Measurements from ENCODE around the gene SART3.
A peak's percentile ranks its signal among the peaks of the same experiment; 100 is the strongest.
"Not testable (repeated sequence)": the region's sequence is repeated elsewhere in the genome, so short reads cannot be mapped to it uniquely, and the experiment has no call there.

Gene SART3

DNA sequence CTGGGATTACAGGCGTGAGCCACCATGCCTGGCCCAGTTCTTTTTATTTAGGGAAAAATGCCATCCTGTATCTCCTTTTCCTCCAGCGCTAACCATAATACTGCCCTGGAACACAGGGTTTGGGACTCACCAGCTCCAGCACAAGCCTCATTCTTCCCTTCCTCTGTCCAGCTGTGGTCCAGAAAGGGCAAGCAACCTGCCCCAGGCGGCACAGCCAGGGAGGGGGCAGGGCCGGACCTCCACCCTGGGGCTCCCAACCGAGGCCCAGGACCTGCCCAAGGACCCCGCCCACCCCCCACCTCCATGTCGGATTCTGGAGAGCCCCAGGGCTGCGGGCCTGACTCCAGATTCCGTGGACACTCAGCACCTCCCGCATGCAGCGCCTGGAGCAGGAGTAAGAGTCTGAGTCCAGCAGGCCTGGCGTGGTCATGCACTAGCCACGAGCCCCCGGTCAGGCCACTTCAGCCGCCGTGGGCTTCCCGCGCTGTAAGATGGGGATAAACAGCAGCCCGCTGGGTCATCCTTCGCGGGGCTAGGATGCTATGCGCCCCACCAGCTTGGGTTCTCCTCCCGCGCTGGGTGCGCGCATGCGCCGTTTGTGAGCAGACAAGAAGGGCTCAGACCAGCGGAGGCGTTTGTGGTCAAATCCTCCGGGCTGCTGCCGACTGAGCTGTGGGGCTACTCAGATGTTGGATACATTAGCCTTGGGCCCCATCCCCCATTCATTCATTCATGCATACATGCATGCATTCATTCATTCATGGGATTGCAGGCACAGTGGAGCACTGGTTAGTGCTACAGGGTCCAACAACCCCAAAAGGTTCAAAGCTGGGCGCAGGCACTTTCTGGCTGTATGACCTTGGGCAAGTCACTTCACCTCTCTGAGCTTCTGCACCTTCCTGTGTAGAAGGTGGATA is 20.6 kb upstream of the SART3 start:
- DNase-seq: no peak

DNA sequence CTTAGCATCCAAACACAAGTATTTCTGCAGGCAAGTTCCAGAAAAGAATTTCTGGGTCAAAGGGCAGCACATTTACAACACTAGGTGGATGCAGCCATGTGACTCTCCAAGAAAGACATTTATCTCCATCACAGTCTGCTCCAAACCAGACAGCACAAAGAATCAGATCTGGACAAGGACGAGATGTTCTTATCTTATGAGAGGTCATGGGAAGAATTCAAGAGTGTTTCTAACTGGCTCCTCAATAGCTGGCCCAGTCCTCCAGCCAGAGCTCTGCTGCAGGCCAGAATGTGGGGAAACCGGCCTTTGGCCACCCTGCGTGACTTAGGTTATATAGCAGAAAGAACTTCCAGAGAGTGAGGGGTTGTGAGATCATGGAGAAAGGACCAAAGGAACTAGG is 19.6 kb upstream of the SART3 start:
- no peak for DNase-seq

GRCh38 chr12:108578813-108579212 is 17.8 kb upstream of the SART3 start:
- DNase-seq: no peak

DNA sequence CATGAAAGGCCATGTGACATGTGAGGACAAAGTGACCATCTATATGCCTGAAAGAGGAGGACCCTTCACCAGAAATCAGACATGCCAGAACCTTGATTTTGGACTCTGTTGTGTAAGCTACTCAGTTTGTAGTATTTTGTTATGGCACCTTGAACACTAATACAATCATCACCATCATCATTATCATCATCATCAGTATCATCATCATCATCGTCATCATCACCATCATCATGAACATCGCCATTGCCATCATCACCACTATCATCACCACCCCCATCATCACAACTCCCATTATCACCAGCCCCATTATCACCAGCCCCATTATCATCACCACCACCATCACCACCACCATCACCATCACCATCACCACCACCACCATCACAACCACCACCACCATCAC is 17.3 kb upstream of the SART3 start:
- DNase-seq: no peak

DNA sequence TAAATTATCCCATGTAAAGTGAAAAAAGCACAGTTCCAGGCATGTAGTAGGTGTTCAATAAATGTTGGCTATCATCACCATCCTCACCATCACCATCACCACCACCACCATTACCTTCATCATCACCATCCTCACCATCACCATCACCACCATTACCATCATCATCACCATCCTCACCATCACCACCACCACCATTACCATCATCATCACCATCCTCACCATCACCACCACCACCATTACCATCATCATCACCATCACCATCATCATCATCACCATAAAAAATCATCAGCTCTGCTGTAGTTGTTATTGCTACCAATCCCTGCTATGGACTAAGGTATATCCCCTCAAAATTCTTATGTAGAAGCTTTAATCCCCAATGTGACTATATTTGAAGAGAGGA is 16.5 kb upstream of the SART3 start:
- no peak for DNase-seq

- DNase-seq: peak; percentile 54
These were observed 15.8 kb upstream of the SART3 start for GRCh38 chr12:108576660-108577234.

GRCh38 chr12:108575199-108575912 is 14.4 kb upstream of the SART3 start:
- DNase-seq: no peak

DNA sequence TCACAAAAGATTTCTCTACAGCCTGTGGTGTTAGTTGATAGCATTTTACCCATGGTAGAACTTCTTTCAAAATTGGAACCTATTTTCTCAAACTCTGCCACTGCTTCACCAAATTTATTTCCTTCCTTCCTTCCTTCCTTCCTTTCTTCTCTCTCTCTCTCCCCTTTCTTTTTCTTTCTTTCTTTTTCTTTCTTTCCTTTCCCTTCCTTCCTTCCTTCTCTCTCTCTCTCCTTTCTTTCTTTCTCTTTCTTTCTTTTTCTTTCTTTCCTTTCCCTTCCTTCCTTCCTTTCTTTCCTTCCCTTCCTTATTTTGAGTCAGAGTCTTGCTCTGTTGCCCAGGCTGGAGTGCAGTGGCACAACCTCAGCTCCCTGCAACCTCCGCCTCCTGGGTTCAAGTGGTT is 13.3 kb upstream of the SART3 start:
- not testable (repeated sequence) for DNase-seq

DNA sequence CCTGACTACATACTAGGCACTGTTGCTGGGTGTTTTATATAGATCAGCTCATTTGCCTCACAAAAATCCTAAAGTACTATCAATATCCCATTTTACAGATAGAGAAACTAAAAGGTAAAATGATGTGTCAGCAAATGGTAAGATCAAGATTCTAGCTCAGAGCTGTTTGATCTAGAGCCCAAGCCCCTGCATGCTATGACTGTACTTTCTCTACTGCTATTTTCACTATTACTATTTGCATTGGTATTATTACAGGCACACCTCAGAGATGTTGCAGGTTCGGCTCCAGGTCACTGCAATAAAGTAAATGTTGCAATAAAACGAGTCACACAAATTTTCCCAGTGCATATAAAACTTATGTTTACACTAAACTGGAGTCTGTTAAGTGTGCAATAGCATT is 12.3 kb upstream of the SART3 start:
- peak; percentile 61 for DNase-seq

DNA sequence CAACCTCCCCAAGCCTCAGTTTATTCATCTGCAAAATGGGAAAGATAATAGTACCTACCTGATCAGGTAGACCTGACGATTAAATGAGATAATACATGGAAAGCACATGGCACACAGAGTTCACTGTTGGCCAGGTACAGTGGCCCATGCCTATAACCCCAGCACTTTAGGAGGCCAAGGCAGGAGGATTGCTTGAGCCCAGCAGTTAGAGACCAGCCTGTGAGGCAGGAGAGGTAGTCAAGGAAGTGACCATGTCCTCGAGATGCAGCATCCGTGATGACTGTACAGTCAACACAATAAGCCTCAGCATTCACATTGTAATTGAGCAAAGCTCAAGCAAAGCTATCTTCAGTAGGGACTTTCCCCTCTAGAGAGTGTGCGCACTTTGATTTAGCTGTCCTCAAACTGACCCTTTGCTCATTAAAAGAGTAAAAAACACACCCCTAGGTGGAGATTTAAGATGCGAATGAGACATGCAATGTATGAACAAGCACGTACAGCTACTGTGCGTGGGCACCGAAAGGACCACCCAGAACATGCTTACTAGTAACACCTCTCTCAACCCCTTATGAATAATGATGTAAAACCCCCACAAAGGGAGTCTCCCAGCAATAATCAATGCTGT is 11.3 kb upstream of the SART3 start:
- DNase-seq: no peak

- DNase-seq: no peak
These were observed 10.7 kb upstream of the SART3 start for GRCh38 chr12:108571609-108572165.

DNA sequence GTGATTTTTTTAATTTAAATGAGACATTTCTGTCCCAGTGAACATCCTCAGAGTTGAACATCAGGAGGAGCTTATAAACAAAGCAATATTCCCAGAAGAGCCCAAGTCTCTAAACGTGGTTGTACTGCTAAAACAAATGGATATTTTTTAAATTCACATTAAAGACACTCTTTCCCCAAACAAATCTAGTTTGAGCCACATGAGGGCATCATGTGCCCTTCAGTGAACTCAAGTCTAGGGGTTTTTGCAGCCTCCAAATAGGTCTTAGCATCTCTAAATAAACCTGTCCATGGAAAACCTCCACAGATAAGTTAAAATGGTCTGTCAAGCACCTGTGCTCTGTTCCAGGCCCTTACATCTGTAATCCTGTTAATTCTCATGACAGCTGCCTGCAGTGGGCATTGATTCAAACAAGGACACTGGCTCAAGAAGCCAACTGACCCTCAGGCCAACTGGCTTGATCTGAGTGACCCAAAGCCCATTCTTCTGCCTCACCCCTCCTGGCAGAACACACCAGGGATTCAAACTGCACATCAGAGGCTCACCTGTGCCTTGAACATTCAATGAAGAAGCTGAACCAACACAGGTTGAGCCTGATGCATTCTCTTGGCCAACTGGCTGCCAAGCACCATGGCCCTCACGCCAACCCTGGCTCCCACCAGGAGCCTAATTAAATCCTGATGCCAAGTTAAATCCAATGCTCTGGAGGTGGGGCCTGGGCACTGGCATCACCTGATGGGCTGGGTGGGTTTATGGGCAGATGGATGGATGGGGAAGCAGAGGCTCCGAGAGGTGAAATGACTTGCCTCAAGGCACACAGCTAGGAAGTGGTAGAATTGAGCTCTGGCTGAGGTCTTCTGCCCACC is 10.0 kb upstream of the SART3 start:
- peak; percentile 70 for DNase-seq

GRCh38 chr12:108568338-108569154 is 7.6 kb upstream of the SART3 start:
- no peak for DNase-seq

DNA sequence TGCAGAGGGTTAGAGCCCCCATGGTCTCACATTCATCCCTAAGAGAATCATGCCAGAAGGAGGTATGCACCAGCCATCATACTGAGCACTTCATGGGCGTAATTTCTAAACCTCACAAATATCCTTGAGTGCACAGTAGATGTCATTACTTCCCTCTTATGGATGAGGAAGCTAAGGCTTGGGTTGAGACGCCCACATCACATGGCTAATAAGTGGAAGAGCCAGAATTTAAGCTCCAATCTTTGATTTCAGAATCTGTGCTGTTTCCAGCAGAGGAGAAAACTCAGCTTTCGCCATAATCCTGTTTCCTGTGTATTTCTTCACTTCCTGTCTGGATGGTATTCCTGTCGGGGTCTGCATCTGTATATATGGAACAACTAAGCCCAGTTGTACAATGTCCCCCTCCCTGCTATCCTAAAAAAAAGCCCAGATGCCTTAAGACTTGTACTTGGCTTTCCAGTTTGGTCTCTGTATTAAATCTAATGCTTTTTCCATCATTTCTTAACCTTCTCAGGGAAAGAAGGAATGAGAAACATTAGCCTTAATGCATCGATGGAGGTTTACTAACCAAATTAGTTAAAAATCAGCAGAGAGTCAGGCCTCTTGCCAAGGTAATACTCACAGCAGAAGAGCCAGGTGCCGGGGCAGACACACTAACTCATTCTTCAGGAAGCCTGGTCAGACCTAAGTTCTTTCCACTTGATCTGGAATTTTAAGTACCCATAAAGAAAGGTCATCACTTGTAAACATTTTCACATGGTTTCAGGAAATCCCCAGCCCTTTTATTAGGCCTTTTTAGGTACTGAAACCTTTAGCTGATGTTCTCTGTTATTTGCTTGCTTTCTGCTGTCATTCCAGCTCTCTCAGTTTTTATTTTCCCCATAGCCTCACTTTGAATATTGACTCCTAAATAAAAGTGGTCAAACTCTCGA is 6.7 kb upstream of the SART3 start:
- no peak for DNase-seq

- no peak for DNase-seq
These were observed 5.5 kb upstream of the SART3 start for GRCh38 chr12:108566452-108566851.

DNA sequence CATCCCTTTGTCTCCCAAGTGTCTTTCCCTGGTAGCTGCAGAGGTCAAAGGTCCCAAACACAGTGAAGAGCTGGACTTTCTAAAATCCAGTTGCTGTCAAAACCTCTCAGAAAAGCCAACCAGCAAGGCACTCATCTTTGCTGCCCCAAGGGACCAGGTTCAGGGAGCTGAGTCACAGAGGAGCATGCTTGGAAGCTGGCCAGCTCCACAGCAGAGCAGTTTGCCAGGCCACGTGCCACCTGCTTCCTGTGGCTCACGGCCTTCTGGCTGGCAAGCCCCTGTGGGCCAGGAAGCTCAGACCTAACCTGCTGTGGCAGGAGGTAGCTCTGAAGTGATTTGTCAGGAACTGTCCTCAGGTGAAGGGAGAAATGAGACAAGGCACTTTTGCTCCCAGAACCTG is 5.0 kb upstream of the SART3 start:
- peak; percentile 72 for DNase-seq

DNA sequence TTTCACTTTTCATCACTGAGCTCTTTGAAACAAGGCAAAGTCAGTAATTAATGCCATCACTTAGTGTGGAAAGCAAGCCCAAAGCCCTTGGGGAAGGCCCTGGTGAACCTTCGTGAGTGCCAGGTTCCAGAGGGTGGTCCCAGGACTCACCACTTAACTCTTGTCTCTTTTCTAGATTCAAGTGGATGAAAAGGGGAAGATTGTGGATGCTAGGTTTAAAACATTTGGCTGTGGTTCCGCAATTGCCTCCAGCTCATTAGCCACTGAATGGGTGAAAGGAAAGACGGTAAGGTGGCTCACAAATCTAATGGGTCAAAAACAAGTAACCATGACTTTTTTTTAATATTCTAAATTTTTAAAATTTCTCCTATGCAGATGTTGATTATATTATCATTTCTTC is 4.2 kb upstream of the SART3 start:
- no peak for DNase-seq

GRCh38 chr12:108564724-108565123 is 3.8 kb upstream of the SART3 start:
- DNase-seq: no peak

DNA sequence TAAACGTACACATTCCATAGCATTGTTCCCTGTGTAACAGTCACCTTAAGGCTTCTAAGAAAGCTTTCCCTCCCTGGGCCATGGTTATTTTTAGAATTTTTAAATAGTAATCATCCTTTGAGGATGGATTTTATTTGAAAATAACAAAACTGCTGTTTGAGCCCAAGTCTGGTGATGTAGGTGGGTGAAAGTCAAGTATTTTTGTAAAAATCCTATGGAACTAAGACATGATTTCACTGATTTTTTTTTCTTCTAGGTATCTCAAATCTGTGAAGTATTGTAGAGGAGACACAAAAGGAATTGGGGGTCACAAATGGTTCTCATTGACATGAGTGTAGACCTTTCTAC is 2.8 kb upstream of the SART3 start:
- DNase-seq: no peak

GRCh38 chr12:108563136-108563803 is 2.3 kb upstream of the SART3 start:
- DNase-seq: peak; percentile 89

Measured in fibroblast of skin of right quadriceps (primary cell).